ENCODE measurements around the gene TBC1D19. TPM values are rescaled to one million over a fixed set of nuclear protein-coding genes. Genes with fewer than 3 reads are reported as not detected.

TBC1D19 gene
- total RNA-seq, 1 donor from 2014 or later: 8.8 TPM

GRCh38 chr4:26780539-26780938 is 196.7 kb downstream of the TBC1D19 start:
- DNase-seq (ENCODE audit: low read depth, low spot score): no peak

DNA sequence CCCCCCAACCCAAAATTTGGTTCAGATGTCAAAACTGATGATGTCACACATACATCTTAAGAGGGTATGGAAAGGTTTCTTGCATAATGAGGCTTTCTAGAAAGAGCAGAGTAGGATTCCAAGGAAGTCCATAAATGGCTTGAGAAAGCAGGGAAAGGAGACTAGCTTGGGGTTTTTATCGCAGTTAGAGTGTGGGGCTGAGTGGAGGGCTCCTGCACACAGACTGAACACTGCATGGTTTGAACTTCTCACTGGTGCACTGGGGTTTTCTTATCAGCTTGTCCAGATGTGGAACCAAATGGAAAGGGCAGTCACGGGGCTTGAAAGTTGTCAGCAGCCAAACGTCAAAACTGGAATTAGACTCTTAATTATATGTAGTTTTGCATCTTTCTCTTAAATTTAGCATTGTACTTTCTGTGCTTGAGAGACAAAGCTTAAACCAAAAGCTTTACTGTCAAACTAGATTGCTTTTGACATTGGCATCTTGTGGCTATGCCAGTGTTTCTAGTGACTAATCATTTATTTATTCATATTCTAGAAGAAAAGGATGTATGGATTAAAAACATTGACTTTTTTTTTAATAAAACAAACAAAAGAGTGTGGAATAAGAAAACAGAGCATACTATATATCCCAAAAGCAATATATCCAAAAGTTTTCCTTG is 198.4 kb downstream of the TBC1D19 start:
- no peak for DNase-seq (ENCODE audit: low read depth, low spot score)

DNA sequence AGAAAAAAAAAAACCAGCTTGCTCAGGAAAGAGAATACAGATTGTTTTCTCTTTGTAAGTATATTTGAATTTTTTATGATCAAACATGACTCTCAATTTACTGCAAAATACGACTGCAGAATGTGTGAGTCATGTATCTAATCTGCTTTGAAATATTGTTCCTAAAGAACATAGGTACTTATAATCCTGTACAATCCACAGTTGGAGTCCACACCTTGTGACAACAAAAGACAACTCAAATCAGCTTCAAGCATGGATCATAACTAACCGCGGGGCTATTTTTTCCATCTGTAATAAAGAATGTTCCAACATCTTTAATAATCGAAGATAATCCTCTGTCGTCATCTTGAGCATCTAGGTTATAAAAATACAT is 198.9 kb downstream of the TBC1D19 start:
- DNase-seq (ENCODE audit: low read depth, low spot score): no peak

- DNase-seq (ENCODE audit: low read depth, low spot score): no peak
Measured at GRCh38 chr4:26784207-26784865, 200.5 kb downstream of the TBC1D19 start.

DNA sequence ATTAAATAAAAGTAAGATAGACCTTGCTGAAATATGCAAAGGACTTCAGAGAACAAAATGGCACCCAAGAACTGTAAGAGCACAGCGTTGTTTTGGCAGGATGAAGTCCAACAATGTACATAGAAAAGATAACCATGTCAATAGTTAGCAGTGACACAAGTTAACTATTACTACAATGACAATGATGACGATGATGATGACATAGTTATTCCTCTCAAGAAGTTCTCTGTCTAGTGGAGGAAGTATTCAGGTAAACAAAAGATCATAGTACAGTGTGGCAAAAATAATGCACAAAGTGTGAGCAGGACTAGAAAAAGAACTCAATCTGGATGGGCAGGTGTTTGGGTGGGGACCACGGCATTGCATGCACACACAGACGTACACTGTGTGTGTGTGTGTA is 201.4 kb downstream of the TBC1D19 start:
- no peak for DNase-seq (ENCODE audit: low read depth, low spot score)

DNA sequence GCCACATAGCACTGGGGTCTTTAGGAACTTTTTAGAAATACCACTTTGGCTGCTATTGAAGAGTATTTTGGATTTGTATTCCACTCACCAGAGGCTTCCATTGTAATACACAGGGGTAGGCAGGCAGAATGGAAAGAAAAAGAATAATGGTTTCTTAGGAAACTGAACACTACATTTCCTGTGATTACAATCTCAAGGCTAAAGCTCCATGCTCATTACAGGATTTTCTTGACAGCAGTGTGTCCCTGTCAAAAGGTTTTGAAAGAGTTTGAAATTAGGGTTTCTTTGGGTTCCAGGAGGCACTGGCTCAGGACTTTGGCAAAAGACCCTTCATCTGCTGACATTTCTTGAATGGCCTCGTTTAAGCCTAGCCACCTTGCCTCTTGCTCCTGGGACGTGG is 201.9 kb downstream of the TBC1D19 start:
- no peak for DNase-seq (ENCODE audit: low read depth, low spot score)

- DNase-seq (ENCODE audit: low read depth, low spot score): no peak
Measured at GRCh38 chr4:26786916-26787315, 203.0 kb downstream of the TBC1D19 start.

- no peak for DNase-seq (ENCODE audit: low read depth, low spot score)
Measured at GRCh38 chr4:26787461-26788340, 203.8 kb downstream of the TBC1D19 start.

DNA sequence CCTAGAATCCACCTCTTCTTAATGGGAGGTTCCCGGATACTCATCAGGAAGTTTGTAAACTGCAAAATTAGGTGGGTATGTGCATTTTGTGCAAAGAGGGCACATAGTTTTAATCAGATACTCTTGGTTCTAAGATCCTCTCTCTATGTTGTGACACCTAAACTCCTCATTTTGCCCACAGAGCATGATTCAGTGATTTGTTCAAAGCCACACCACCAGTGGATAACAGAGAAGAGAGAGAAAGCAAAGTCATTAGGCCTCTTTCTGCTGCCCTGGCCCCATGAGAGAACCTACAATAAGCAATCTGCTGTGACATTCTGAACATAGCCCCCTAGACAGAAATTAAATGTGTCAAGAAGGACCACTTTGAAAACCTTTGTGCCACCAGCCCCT is 204.5 kb downstream of the TBC1D19 start:
- DNase-seq (ENCODE audit: low read depth, low spot score): no peak

DNA sequence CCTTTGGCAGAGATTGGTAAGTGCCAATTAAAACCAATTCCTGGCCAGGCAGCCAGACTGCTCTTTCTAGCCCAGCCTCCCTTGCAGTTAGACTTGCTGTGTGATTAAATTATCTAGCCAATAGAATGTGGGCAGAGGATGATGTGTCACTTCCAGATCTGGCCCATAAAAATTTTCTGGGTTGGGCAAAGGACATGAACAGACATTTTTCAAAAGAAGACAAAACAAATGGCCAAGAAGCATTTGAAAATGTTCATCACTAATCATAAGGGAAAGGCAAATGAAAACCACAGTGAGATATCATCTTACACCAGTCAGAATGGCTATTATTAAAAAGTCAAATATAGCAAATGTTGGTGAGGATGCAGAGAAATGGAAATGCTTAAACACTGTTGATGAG is 205.3 kb downstream of the TBC1D19 start:
- DNase-seq (ENCODE audit: low read depth, low spot score): no peak

DNA sequence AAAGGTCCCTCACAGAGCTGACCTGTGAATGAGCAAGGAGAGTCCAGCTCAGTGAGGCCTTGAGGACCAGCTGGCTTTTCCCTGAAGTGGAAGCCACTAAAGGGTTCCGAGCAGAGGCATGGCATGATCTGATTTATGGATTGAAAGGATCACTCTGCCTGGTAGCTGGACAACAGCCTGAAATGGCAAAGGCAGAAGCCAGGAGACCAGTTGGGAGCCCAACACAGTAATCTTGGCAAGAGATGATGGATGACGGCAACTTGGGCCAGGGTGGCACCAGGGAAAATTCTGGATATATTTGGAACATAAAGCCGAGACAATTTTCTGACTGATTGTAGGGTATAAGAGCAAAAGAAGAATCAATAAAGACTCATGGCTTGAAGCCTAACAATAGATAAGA is 207.5 kb downstream of the TBC1D19 start:
- DNase-seq (ENCODE audit: low read depth, low spot score): no peak

- DNase-seq (ENCODE audit: low read depth, low spot score): no peak
Measured at GRCh38 chr4:26792639-26793038, 208.8 kb downstream of the TBC1D19 start.

DNA sequence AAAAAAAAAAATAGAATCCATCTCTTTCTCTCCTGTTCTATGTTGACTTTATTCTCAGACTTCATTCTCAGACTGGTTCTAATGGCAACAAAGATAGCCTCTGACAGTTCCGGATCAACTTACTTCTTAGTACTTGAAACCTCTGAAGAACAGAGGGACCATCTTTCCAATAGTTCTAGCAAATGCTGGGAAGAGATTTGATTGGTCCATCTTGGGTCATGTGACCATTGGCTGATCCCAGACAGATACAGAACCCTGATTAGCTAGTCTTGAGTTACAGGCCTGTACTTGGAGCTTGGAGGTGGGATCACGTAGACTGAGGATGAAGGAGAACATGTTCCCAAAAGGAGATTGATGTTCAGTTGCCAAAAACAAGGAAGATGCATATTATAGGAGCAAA is 209.9 kb downstream of the TBC1D19 start:
- DNase-seq (ENCODE audit: low read depth, low spot score): no peak

DNA sequence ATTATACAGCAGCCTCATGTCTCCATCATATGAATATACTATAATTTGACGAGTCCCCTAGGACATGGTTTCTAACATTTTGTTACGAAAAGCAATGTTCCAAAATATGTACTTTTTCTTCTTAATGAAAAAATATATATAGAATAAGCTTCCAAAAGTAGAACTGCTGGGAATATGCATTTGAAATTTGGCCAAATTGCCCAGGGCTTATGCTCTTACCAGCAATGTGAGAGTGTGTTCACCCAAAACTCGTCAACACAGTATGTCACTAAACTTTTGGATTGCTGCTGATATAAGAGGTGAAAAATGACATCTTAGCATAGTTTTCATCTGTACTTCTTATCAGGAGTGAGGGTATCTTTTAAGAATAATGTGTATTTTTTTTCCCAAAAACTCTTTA is 212.2 kb downstream of the TBC1D19 start:
- no peak for DNase-seq (ENCODE audit: low read depth, low spot score)

- no peak for DNase-seq (ENCODE audit: low read depth, low spot score)
Measured at GRCh38 chr4:26802790-26803189, 218.9 kb downstream of the TBC1D19 start.

GRCh38 chr4:26803211-26803861 is 219.5 kb downstream of the TBC1D19 start:
- DNase-seq (ENCODE audit: low read depth, low spot score): no peak

GRCh38 chr4:26804451-26804850 is 220.6 kb downstream of the TBC1D19 start:
- no peak for DNase-seq (ENCODE audit: low read depth, low spot score)

DNA sequence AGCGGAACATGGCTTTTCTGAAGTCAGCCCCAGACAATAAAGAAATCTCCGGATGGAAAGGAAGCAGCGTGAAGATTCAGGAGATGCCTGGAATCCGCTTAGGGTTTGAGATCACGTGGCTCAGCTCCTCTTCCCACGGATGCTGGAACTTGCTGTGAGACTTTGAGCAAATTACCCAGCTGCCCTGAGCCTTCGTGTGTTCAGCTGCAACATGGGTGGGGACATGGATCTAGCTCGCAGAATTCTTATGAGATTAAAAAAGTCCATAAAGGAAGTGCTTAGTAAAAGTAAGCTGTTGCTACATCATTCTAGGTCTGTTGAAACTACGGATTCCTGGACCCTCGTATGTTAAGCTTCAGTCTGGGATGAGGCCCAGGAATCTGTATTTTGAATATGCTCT is 221.0 kb downstream of the TBC1D19 start:
- no peak for DNase-seq (ENCODE audit: low read depth, low spot score)

Data from pulmonary artery endothelial cell (primary cell).